GM19193 (cell line): ENCODE measurements around the gene MKLN1.
A peak's percentile ranks its signal among the peaks of the same experiment; 100 is the strongest.

Experiments
- POLR2A ChIP-seq: IDR thresholded peaks from 4 replicates; pipeline ENCODE4 v1.6.1; 2011; ENCODE audit not compliant: insufficient read depth, insufficient read length; ENCODE audit errors: extremely low read depth

Gene MKLN1

DNA sequence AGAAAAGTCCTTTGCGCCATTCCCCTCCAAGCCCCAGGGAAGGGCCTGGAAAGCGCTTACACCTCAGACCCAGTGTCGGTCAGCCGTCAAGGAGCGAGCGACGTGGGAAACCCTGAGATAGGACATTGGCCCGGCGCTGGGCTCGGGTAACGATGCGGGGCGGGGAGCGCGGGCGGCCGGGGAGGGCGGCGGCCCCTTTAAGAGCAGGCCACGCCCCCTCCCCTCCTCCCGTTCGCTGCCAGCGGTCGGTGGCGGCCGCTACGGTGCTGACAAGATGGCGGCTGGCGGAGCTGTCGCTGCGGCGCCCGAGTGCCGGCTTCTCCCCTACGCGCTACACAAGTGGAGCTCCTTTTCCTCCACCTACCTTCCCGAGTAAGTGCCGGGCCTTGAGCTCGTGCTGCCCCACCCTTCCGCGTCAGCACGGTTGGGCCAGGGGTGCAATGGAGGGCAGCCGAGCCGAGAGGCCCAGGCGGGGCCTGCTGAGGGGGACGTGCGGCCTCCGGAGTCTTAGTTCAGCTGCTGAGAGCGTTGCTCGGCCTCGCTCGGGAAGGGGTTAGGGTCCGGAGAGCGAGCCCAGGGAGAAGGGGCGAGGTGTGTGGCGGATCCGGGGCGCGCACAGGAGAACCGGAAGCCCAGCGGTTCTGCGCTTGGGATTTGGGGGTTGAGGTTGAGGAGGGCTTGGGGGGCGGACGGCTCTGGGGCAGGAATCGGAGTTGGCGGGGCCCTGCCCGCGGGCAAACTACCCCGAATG, at the start of gene MKLN1:
Gene MKLN1 (plus strand): TSS at position 251 of the 751 bp plus-strand sequence. CDS start 24 bp downstream, at position 275.
- peak; percentile 96 for TF ChIP-seq POLR2A

DNA sequence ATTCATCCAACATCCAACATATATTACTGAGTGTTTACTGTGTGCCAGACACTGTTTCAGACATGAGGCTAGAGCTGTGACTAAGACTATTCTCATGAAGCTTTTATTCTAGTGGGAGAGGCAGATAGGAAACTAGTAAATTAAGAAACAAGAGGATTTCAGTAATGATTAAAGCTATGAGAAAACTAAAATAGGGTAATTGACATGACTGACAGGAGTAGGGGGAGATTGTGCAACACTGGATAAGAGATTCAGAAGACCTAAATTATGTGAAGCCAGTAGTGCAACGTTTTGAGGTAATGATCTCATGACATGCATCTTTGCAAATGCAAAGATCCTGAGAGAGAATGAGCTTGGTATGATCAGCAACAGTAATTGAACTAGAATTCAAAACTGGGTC, 48.6 kb upstream of the MKLN1 start:
- TF ChIP-seq POLR2A = no peak

- TF ChIP-seq POLR2A = no peak
Observed at GRCh38 chr7:131281266-131282048, 46.2 kb upstream of the MKLN1 start.

DNA sequence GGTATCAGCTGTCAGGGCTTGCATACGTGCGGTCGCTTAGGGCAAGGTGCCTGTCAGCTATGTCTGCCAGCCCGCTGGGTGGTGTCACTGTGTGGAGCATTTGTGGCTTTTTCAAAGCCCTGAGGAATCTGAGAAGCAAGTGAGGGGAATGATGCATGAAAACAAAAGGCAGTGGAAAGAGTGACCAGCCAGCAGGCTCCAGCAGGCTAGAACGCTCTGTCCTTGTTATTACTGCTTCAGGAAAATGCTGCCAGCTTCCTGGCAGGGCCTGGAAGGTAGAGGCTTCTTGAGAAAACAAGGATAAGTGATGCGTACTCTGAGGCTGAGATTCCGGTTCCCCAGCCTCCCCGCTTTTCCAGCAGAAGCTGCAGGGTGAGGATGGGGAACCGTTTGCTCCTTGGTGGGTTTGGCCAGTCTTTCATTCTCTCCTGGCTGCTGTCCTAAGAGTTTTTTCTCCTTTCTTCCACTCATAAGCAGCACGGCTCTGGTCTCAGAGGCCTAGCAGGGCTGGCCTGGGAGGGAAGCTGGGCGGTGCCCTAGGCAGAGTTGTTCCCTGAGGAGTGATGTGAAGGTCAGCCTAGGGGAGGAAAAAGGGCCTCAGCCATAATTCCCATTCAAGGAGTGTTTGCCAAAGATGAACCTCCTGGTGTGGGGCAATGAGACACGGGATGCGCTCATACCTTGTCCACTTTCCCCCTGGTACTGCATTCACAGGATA, 42.8 kb upstream of the MKLN1 start:
- TF ChIP-seq POLR2A = no peak

DNA sequence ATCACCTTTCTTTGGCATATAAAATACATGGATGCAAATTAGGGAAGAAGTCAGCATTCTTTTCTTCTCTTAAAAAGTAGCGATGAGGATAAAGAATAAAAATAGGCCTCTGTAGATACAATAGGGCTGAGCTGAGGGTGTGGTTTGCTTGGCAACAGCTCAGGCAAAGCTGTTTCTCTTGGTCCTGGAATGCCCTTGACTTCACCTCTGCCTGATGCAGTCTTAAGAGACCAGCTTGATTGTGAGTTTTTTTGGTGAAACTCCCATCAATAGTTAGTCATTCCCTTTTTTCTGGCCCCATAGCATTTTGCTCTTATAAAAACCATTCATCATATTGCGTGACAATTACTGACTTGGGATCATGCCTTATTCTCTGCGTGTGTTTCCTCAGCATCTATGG, 42.1 kb upstream of the MKLN1 start:
- no peak for TF ChIP-seq POLR2A

- no peak for TF ChIP-seq POLR2A
Observed at GRCh38 chr7:131288450-131288849, 39.2 kb upstream of the MKLN1 start.

- no peak for TF ChIP-seq POLR2A
Observed at GRCh38 chr7:131289051-131289450, 38.6 kb upstream of the MKLN1 start.

GRCh38 chr7:131292141-131292905, 35.4 kb upstream of the MKLN1 start:
- no peak for TF ChIP-seq POLR2A

DNA sequence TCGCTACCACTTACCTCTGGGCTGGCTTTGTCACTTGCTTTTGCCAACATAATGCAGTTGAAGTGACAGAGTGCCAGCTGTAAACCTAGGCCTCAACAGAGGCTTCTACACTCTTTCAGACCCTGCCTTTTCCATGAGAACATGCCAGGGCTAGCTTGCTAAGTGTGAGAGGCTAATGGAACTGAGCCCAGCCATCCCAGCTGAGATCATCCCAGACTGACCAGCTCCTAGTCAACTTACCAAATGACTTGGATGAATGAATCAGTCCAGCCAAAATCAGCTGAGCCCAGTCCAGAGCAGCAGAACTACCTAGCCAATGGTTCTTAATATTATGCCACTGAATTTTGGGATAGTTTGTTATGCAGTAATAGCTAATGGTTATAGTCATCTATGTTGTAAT, 34.7 kb upstream of the MKLN1 start:
- TF ChIP-seq POLR2A = no peak

- TF ChIP-seq POLR2A = no peak
Observed at GRCh38 chr7:131294553-131294952, 33.1 kb upstream of the MKLN1 start.

DNA sequence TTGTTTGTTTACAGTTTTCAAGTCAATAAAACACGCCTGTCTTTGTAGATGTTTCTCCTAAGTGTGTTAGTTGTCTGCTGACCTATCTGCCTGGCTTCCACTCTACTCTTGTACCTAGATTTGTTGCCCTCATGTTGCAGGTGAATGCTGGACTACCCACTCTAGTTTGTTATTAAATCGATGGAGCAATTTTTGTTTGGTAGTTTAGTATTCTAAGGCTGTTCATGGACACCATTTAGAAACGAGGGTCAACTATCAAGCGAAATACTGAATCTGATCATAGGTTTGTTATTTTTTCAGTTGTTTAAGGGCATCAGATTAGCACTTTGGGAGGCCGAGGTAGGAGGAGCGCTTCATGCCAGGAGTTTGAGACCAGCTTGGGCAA, 29.1 kb upstream of the MKLN1 start:
- TF ChIP-seq POLR2A = no peak

DNA sequence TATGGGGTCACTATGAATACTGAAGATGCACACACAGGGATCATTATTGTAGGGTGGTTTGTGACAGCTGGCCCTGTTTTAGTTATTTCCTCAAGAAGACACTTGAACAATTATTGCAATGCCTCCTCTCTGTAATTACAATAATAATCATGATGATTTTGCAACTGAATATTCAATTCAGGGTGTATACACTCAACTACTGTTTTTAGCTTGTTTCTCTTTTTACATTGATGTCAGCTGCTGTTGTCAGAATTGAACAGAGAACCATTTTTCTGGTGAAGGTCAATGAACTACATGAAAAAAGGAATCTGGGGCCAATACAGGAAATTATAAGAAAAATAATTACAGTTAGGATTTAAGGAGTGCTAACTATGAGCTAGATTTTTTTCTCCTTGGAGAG, 28.6 kb upstream of the MKLN1 start:
- no peak for TF ChIP-seq POLR2A

DNA sequence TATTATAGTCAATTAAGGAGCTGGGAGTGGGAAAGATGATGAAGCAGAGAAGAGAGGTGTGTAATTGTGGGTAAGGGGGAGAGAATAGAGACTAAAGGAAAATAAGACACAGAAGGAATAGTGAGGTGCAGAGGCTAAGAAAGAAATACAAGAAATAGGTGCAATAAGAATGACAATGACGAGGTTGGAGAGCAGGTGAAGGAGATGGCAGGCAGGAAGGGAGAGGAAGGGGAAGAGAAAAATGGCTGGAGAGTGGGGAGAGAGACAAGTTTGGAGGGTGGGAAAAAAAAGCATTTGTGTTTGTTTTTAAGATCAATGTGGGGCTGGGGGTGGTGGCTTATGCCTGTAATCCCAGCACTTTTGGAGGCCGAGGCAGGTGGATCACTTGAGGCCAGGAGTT, 27.6 kb upstream of the MKLN1 start:
- TF ChIP-seq POLR2A = no peak

GRCh38 chr7:131300572-131301466, 26.9 kb upstream of the MKLN1 start:
- TF ChIP-seq POLR2A = no peak
